HG03108 (cell line): Measurements from ENCODE around the gene APOBEC3G.
"Not testable (repeated sequence)": the region's sequence is repeated elsewhere in the genome, so short reads cannot be mapped to it uniquely, and the experiment has no call there.

Source experiments
- ATAC-seq: cut with Tn5 transposase; IDR thresholded peaks from one replicate; pipeline ENCODE4 v1.9.1; 2021; ENCODE audit warnings: moderate library complexity; ENCODE audit not compliant: unreplicated experiment

The APOBEC3G gene

DNA sequence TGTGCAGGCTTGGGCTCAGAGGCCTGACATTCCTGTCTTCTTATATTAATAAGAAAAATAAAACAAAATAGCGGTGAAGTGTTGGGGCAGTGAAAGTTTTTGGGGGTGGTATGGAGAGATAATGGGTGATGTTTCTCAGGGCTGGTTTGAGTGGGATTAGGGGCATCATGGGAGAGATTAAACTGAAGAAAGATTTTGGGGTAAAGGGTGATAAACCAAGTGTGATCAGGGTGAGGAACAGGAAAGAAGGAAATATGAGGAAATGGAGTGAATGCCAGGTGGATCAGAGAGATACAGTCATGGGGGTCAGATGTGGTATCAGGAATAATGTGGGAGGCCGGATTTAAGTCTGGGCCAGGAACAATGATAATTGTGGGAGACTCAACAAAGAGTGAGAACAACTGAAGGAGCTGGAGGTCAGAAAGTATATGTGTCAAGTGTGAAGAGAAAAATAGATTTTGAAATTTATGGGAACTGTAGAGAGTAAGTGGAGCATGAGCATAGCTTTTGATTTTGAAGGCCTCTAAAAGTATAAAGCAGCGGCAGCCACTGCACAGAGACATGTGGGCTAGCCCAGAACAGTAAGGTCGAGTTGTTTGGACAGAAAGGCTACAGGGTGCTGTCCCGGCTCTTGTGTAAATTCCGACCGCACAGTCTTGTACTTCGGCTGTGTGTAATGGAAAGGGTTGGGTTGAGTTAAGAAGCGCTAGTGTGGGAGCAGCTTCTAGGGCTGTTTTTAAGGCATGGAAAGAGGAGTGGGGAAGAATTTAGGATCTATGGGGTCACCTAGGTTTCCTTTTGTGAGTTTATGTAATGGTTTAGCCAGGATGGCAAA is 10.4 kb upstream of the APOBEC3G start:
- ATAC-seq: not testable (repeated sequence)

DNA sequence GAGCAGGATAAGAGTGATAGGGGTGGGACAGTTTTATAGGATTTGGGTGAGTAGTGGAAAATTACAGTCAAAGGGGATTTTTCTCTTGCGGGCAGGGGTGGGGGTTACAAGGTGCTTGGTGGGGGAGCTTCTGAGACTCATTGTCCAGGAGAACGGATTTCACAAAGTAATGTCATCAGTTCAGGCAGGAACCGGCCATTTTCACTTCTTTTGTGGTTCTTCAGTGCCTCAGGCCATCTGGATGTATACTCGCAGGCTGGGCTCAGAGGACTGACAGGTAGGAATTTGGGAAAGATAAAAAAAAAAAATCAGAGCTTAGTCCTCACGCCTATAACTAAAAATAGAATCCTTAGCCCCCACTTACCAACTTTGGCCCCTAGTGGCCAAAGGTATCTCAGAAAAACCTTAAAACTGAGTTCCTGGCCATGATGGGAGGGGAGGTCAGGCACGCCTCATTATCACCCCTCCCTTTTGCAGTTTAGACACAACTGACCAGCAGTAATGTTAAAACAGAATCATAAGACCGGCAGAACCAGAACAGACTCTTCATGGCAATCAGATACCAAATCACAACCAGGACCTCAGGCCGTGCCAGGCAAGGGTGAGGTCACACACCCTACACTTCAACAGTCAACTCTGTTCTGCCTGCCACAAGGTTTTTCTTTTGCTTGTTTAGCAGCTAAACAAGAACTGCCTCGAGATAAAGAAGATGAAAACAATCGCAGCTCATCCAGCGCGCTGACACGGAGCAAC is 8.9 kb upstream of the APOBEC3G start:
- ATAC-seq: no peak

DNA sequence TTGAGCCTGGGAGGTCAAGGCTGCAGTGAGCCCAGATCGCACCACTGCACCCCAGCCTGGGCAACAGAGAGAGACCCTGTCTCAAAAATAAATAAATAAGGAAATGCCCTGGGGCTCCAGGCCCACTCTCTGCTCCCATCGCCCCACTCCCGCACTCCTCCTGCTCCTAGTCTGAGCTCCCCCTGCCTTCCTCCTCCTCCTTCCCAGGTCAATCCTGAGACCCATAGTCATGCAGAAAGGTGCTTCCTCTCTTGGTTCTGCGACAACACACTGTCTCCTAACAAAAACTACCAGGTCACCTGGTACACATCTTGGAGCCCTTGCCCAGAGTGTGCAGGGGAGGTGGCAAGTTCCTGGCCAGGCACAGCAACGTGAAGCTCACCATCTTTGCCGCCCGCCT is 6.9 kb upstream of the APOBEC3G start:
- ATAC-seq: no peak

GRCh38 chr22:39072581-39072981 is 4.5 kb upstream of the APOBEC3G start:
- not testable (repeated sequence) for ATAC-seq

- no peak for ATAC-seq
These were observed 3.1 kb upstream of the APOBEC3G start for GRCh38 chr22:39073981-39074380.

- ATAC-seq: not testable (repeated sequence)
These were observed 685 bp upstream of the APOBEC3G start for GRCh38 chr22:39076155-39077025.

GRCh38 chr22:39077912-39078311 is 837 bp downstream of the APOBEC3G start:
- ATAC-seq: not testable (repeated sequence)

GRCh38 chr22:39078329-39078728 is 1.3 kb downstream of the APOBEC3G start:
- no peak for ATAC-seq

DNA sequence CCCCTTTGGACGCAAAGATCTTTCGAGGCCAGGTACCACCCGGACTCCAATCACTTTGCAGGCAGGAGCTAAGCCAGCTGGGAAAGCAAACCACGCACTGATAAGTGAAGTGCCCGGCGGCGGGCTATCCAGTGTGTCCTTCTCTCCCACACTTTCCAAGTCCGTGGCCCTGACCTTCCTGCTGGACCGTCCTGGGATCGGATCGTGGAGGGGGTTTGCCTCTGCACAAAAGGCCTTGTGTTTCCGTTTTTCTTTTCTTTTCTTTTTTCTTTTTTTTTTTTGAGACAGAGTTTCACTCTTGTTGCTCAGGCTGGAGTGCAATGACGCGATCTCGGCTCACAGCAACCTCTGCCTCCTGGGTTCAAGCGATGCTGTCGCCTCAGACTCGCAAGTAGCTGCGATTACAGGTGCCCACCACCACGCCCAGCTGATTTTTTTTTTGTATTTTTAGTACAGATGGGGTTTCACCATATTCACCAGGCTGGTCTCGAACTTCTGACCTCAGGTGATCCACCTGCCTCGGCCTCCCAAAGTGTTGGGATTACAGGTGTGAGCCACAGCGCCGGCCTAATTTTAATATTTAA is 2.1 kb downstream of the APOBEC3G start:
- ATAC-seq: not testable (repeated sequence)

GRCh38 chr22:39080052-39080762 is 3.1 kb downstream of the APOBEC3G start:
- ATAC-seq: no peak

DNA sequence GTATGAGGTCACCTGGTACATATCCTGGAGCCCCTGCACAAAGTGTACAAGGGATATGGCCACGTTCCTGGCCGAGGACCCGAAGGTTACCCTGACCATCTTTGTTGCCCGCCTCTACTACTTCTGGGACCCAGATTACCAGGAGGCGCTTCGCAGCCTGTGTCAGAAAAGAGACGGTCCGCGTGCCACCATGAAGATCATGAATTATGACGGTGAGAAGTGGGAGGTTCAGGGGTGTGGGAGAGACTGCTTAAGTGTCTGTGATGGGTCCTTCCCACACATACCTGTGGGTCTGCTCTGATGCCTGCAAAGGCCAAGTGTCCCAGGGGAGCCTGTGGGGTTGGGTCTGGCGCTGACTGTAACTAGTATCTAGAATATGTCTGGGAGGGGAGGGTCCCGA is 3.9 kb downstream of the APOBEC3G start:
- no peak for ATAC-seq

DNA sequence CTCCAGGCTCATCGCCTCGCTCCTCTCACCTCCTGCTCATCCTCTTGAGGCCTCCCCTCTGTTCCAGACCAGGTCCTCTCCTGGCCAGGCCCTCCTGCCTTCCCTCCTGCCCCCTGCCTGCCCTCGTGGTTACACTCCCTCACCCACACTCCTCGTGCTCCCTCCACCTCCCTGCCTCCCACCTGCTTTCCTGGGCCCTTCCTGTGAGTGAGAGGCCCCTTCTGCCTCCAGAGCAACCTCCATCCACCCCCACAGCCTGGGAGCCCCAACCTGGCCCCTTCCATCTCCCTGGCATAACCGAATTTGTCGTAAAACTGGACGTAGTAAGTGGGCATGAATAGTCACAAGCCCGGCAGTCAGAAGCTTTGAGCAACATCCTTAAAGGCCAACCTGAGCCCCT is 4.5 kb downstream of the APOBEC3G start:
- ATAC-seq: no peak

- ATAC-seq: no peak
These were observed 6.4 kb downstream of the APOBEC3G start for GRCh38 chr22:39083212-39084165.

- ATAC-seq: no peak
These were observed 7.6 kb downstream of the APOBEC3G start for GRCh38 chr22:39084666-39085065.

DNA sequence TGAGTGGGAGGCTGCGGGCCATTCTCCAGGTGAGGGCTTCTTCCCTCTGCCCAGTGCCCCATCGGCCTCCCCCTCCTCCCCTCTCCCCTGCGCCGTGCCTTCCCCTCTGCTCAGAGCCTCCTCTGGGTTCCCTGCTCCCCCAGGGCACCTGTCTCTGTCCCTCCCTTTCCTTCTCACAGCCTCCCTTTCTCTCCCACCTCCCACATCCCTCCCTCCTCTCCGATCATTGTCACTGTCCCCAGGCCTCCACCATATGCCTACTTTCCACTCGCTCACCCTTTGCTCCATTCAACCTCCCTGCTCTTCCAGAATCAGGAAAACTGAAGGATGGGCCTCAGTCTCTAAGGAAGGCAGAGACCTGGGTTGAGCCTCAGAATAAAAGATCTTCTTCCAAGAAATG is 10.0 kb downstream of the APOBEC3G start:
- no peak for ATAC-seq

- no peak for ATAC-seq
These were observed 11.0 kb downstream of the APOBEC3G start for GRCh38 chr22:39087881-39088684.

- ATAC-seq: no peak
These were observed 11.6 kb downstream of the APOBEC3G start for GRCh38 chr22:39088685-39089032.

DNA sequence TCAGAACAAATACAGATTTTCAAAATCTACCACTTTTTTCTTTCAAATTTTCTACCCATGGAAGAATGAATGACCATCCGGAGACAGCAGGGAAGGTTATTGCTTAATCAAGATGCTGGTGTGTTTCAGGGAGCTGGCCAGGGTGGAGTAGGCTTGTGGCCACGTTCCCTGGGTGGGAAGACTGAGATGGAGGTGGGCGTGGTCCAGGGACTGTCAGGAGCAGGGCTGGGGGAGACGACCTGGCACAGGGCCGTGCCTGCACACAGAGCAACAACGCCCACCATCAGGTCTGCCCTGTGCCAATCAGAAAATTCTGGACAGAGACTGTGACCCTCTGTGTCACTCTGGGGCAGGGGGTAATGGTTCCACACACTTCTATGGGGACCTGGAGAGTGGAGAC is 12.9 kb downstream of the APOBEC3G start:
- no peak for ATAC-seq
